ENCODE results near the gene IPO11.
"Not testable (repeated sequence)": the region's sequence is repeated elsewhere in the genome, so short reads cannot be mapped to it uniquely, and the experiment has no call there.

IPO11 gene

DNA sequence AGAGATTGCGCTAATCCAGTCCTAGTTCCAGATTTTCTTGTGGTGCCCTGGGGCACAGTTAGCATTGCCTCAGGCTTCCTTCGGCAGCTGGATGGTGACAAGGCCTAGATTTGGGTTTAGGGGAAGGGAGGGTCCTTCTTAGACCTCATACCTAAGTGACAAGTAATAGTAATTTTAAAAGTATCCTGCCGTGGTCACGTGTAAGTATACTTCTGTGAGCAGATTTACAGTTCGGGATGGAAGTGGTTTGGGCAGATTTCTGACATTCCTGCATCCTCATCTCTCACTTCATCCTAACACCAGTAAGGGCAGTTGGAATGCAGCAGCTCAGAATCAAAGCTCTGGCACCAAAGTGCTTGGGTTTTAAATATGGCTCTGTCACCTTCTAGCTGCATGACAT lies 237.6 kb downstream of the IPO11 start:
- no peak for DNase-seq

- no peak for DNase-seq
Observed at GRCh38 chr5:62652225-62652624, 239.7 kb downstream of the IPO11 start.

GRCh38 chr5:62653001-62653863 lies 240.7 kb downstream of the IPO11 start:
- DNase-seq: no peak

- DNase-seq: no peak
Observed at GRCh38 chr5:62653864-62654575, 241.5 kb downstream of the IPO11 start.

DNA sequence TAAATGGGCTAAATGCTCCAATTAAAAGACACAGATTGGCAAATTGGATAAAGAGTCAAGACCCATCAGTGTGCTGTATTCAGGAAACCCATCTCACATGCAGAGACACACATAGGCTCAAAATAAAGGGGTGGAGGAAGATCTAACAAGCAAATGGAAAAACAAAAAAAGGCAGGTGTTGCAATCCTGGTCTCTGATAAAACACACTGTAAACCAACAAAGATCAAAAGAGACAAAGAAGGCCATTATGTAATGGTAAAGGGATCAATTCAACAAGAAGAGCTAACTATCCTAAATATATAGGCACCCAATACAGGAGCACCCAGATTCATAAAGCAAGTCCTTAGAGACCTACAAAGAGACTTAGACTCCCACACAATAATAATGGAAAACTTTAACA lies 245.2 kb downstream of the IPO11 start:
- not testable (repeated sequence) for DNase-seq

DNA sequence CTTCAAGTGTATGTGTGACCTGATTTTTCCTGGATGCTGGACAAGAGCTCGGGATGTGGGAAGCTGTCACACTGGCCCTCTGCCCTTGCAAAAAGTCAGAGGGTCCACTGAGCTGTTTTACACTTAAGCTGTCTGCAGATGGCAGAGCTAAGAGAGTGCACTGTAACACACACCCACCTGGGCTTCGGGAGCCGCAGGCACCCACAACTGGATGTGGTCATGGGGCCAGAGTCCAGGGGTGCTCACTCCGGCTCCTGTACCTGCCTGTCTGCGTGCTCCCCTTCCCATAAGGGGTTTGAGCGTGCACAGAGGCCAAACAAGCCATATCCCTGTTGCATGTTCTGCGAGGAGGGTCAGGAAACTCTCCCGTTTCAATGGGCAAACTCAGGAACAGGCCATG lies 248.6 kb downstream of the IPO11 start:
- no peak for DNase-seq

DNA sequence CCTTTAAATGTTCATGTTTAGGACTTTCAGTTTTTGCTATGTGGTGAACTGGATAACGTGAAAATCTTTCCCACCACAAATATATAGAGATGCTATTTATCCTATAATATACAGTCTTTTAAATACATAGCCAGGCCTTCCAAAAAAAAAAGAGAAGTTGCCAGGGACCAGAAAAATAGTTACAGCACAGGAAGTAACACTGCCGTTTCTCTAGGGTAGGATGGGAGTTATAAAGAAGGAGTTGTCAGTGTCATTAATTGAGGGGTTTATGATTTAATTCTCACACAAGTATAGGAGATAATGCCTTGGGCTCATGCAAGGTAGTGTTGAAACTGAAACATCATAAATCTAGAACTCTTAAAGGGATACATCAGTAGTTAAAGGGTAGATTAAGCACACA lies 250.0 kb downstream of the IPO11 start:
- DNase-seq: no peak

- no peak for DNase-seq
Observed at GRCh38 chr5:62671479-62671878, 258.9 kb downstream of the IPO11 start.

- DNase-seq: not testable (repeated sequence)
Observed at GRCh38 chr5:62676596-62676995, 264.0 kb downstream of the IPO11 start.

Data from hippocampal formation (tissue), 2 donors.